GM21367 (cell line): Measurements from ENCODE around the gene TWIST2.

Experiments
- ATAC-seq: cut with Tn5 transposase; IDR thresholded peaks from one replicate; pipeline ENCODE4 v1.9.1; 2021; ENCODE audit not compliant: unreplicated experiment

Gene TWIST2

GRCh38 chr2:238847841-238848690 is at the start of gene TWIST2:
TWIST2 (plus strand) TSS chr2:238848085; CDS start chr2:238848216, 131 bp downstream.
- no peak for ATAC-seq

GRCh38 chr2:238801791-238802190 is 46.1 kb upstream of the TWIST2 start:
- ATAC-seq: no peak

GRCh38 chr2:238802957-238803356 is 44.9 kb upstream of the TWIST2 start:
- ATAC-seq: no peak

GRCh38 chr2:238803996-238804870 is 43.7 kb upstream of the TWIST2 start:
- no peak for ATAC-seq

- ATAC-seq: no peak
Observed at GRCh38 chr2:238808761-238809160, 39.1 kb upstream of the TWIST2 start.

GRCh38 chr2:238810321-238810720 is 37.6 kb upstream of the TWIST2 start:
- ATAC-seq: no peak

GRCh38 chr2:238811293-238811692 is 36.6 kb upstream of the TWIST2 start:
- ATAC-seq: no peak

GRCh38 chr2:238811759-238812158 is 36.1 kb upstream of the TWIST2 start:
- ATAC-seq: no peak

- no peak for ATAC-seq
Observed at GRCh38 chr2:238813109-238813508, 34.8 kb upstream of the TWIST2 start.

GRCh38 chr2:238814815-238815214 is 33.1 kb upstream of the TWIST2 start:
- no peak for ATAC-seq

GRCh38 chr2:238816291-238816690 is 31.6 kb upstream of the TWIST2 start:
- no peak for ATAC-seq

GRCh38 chr2:238817382-238817781 is 30.5 kb upstream of the TWIST2 start:
- no peak for ATAC-seq

GRCh38 chr2:238817891-238818290 is 30.0 kb upstream of the TWIST2 start:
- no peak for ATAC-seq

GRCh38 chr2:238818561-238818960 is 29.3 kb upstream of the TWIST2 start:
- no peak for ATAC-seq

- ATAC-seq: no peak
Observed at GRCh38 chr2:238820197-238820596, 27.7 kb upstream of the TWIST2 start.

GRCh38 chr2:238820916-238821315 is 27.0 kb upstream of the TWIST2 start:
- ATAC-seq: no peak

GRCh38 chr2:238821391-238821790 is 26.5 kb upstream of the TWIST2 start:
- no peak for ATAC-seq

- no peak for ATAC-seq
Observed at GRCh38 chr2:238821944-238822670, 25.8 kb upstream of the TWIST2 start.

GRCh38 chr2:238822955-238823354 is 24.9 kb upstream of the TWIST2 start:
- no peak for ATAC-seq

- ATAC-seq: no peak
Observed at GRCh38 chr2:238831177-238831576, 16.7 kb upstream of the TWIST2 start.

- ATAC-seq: no peak
Observed at GRCh38 chr2:238834982-238835381, 12.9 kb upstream of the TWIST2 start.
